Inferior parietal cortex (tissue), 1 donor: ENCODE data around the gene RUNX1.

Experiments used
- DNase-seq: peaks from one replicate; pipeline ENCODE4 v3.0.0-alpha.2; 2016; ENCODE audit errors: extremely low spot score

The RUNX1 gene

GRCh38 chr21:34946385-34946840 is 102.7 kb downstream of the RUNX1 start:
- DNase-seq, result no peak

- DNase-seq, result no peak
Measured at GRCh38 chr21:34945288-34945687, 103.8 kb downstream of the RUNX1 start.

GRCh38 chr21:34944015-34944755 is 104.9 kb downstream of the RUNX1 start:
- DNase-seq, result no peak

- DNase-seq, result no peak
Measured at GRCh38 chr21:34942911-34943310, 106.2 kb downstream of the RUNX1 start.

- no peak for DNase-seq
Measured at GRCh38 chr21:34941162-34941561, 107.9 kb downstream of the RUNX1 start.

GRCh38 chr21:34939673-34940331 is 109.3 kb downstream of the RUNX1 start:
- DNase-seq, result no peak

- no peak for DNase-seq
Measured at GRCh38 chr21:34938089-34938764, 110.9 kb downstream of the RUNX1 start.

- DNase-seq, result no peak
Measured at GRCh38 chr21:34936883-34937563, 112.1 kb downstream of the RUNX1 start.

GRCh38 chr21:34936371-34936789 is 112.7 kb downstream of the RUNX1 start:
- no peak for DNase-seq

- no peak for DNase-seq
Measured at GRCh38 chr21:34935898-34936297, 113.2 kb downstream of the RUNX1 start.

- DNase-seq, result no peak
Measured at GRCh38 chr21:34935452-34935851, 113.7 kb downstream of the RUNX1 start.

- no peak for DNase-seq
Measured at GRCh38 chr21:34934350-34934749, 114.8 kb downstream of the RUNX1 start.

GRCh38 chr21:34933609-34934335 is 115.3 kb downstream of the RUNX1 start:
- no peak for DNase-seq

GRCh38 chr21:34932233-34932632 is 116.9 kb downstream of the RUNX1 start:
- no peak for DNase-seq

GRCh38 chr21:34930971-34931370 is 118.1 kb downstream of the RUNX1 start:
- DNase-seq, result no peak

- no peak for DNase-seq
Measured at GRCh38 chr21:34928637-34929036, 120.5 kb downstream of the RUNX1 start.

- no peak for DNase-seq
Measured at GRCh38 chr21:34927992-34928391, 121.1 kb downstream of the RUNX1 start.

- no peak for DNase-seq
Measured at GRCh38 chr21:34926803-34927467, 122.2 kb downstream of the RUNX1 start.

- no peak for DNase-seq
Measured at GRCh38 chr21:34925597-34925996, 123.5 kb downstream of the RUNX1 start.

- no peak for DNase-seq
Measured at GRCh38 chr21:34924771-34925419, 124.2 kb downstream of the RUNX1 start.
